Stimulated activated CD8-positive, alpha-beta memory T cell treated with anti-CD3 and anti-CD28 coated beads, Interleukin-12 subunit alpha, Interleukin-12 subunit beta, amount 100 ng/mL, for 4 hours (primary cell): ENCODE measurements around the gene TXNDC17.
"Not testable (repeated sequence)": the region's sequence is repeated elsewhere in the genome, so short reads cannot be mapped to it uniquely, and the experiment has no call there.

ENCODE experiments used
- DNase-seq: peaks from one replicate; pipeline ENCODE4 v3.0.0-alpha.2; 2020; ENCODE audit warnings: low read depth

TXNDC17 gene

GRCh38 chr17:6637458-6637840 lies 3.4 kb upstream of the TXNDC17 start:
- DNase-seq, result no peak

GRCh38 chr17:6638046-6638908 lies 2.6 kb upstream of the TXNDC17 start:
- no peak for DNase-seq

GRCh38 chr17:6639014-6639585 lies 1.8 kb upstream of the TXNDC17 start:
- no peak for DNase-seq

DNA sequence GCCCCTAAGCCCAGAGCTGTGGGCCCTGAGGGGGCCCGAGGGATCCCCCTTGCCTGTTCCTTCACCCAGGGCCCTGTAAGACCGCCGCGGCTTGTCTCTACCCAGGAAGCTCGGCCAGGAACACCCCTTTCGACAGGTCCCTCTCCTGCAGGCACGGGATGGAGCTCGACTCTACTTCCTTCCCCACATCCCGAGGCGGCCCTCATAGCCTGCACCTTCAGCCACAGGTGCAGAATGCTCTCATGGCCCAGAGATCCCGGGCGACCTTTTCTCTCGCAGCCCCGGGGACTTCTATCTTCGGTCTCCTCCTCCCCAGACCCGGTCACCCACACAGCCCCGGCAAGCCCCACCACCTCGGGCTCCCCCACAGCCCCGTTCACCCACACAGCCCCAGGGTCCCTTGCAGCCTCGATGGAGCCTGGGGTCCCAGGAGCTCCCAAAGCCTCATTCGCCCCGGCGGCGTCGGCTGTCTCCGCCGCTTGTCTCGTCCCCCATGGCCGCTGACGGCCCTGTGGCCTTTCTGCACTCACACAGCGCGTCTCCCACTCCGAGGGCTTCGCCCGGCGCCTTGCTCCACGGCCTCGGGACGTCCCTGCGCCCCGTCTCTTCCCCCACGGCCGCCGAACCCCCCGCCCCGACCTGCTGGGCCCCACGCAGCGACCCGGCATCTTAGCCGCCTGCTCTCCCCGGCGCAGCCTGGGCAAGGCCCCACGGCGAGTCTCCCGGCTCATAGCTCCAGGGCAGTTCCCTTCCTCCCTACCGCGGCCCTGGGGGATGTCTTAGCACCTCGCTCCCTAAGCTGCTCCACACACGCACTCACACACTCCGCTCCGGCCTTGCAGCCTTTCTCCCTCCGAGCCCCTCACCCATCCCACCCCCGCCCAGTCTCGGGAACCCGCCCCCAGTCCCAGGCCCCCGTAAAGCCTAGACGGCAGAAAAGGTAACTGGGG lies 999 bp upstream of the TXNDC17 start:
- no peak for DNase-seq

DNA sequence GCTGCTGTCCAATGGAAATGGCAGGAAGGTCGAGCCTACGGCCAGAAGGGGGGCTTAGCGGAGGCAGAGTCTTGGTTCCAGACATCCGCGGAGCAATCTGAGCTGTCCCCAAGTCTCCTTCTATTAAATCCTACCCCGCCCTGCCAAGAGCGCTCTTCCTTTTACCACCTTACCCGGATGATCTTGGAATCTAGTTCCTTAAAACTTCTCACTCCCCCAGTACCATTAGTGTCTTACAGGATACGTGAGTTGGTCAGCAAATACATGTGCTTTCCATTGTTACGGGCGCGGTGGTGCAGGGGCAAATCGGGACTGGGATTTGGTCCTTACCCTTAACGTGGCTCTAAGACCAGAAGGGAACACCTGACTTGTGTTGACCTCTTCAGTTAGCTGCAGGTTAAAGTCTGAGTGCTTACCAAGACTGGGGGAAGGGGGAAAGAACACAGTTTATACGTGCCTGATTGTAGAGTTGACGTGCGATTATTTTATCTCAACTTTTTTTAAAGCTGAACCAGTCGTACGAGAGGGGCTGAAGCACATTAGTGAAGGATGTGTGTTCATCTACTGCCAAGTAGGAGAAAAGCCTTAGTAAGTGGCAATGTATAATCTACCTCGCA lies 495 bp downstream of the TXNDC17 start:
- no peak for DNase-seq

GRCh38 chr17:6642592-6642991 lies 1.7 kb downstream of the TXNDC17 start:
- DNase-seq, result no peak

DNA sequence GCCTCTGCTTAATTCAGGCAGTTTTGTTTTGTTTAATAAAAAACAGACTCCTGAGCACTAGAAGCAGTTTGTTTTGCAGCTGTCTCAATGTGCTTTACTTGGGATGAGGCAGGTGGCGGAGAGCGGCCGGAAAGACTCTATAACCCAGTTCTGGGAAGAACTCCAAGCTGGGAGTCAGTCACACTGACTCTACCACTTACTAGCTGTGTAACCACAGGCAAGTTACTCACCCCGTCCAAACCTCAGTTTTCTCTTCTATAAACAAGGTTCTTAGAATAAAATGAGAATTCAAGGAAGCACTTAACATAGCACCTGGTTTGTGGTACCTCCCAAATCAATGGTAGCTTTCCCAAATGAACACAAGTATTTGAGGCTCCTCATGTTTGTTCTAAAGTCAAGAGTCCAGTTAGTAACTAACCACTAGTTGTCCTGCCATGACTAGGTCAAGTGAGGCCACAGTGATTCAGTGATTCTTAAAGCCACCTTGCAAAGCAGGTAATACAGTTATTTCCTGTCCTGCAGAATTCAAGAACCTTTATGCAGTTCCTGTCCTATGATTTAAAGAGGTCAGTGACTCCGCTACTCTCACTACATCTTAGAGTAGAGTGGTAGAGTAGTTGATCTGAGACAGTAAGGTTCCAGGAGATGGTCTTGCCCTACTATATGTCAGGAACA lies 2.7 kb downstream of the TXNDC17 start:
- DNase-seq, result no peak

DNA sequence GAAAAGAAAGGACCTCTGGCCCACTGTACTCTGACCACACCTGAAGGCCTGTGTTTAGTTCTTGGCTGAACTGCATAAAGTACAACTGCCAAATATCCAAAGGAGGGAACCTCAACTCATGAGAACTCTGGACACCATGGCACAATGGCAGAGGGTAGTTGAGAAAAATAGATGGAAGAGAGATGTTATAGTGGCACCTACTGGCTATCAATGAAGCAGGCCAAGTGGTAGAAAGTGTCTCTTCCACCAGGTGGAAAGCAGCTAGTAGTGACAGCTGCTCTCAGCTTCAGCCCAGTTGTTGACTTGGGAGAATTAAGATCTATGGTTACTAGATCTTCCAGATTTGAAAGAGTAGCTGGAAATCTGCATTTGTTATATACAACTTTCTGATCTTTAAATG lies 7.3 kb downstream of the TXNDC17 start:
- no peak for DNase-seq

GRCh38 chr17:6651354-6651918 lies 10.6 kb downstream of the TXNDC17 start, which contains the start of the genes C17orf100 and MED31:
Gene C17orf100, plus strand, starts transcription at chr17:6651762. Its CDS starts 152 bp downstream, at chr17:6651914.
Gene MED31, minus strand, starts transcription at chr17:6651605. Its CDS starts 77 bp downstream, at chr17:6651528.
- DNase-seq, result peak; percentile 90

GRCh38 chr17:6651919-6652452 lies 11.1 kb downstream of the TXNDC17 start:
- DNase-seq, result no peak

DNA sequence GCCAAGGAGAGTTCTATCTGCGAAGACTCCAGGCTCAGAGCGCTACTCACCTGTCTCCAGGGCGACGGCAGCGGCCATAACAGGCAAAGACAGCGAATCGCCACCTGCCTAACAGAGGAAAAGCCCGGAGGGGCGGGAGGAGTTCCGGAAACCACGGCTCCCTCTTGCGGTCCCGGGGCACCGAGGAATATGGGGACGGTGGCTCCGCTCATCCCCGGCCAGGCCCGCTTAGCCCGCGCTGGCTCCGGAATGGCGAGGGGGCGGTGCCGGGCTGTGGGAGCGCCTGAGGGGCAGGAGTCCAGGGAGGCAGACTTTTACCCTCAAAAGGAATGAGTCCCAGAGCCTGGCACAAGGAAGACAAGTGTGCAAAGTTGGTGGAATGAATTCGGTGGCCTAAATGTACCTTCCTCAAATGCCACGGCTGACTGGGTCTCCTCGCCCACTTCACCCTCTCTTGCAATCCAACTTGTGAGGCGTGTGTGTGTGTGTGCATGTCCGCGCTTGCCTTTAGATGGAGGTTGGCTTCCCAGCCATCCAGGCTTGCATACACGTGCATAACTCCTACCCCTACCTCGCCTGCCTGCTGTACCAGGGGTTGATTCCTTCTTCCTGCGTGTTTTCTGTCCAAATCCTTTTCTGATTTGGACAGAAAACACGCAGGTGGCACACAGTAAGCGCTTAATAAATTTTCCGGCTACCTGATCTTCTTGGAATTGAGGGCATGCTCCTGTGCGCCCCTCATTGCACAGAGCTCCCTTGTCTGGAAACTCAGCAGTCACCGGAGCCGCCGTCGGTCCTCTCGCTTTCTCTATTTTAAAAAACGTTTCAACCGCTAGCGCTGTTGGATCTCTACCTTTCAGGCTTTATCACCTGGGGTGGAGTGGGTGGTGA lies 14.2 kb downstream of the TXNDC17 start:
- no peak for DNase-seq

GRCh38 chr17:6655732-6656361 lies 15.0 kb downstream of the TXNDC17 start:
- not testable (repeated sequence) for DNase-seq

GRCh38 chr17:6656797-6657632 lies 16.2 kb downstream of the TXNDC17 start:
- not testable (repeated sequence) for DNase-seq

DNA sequence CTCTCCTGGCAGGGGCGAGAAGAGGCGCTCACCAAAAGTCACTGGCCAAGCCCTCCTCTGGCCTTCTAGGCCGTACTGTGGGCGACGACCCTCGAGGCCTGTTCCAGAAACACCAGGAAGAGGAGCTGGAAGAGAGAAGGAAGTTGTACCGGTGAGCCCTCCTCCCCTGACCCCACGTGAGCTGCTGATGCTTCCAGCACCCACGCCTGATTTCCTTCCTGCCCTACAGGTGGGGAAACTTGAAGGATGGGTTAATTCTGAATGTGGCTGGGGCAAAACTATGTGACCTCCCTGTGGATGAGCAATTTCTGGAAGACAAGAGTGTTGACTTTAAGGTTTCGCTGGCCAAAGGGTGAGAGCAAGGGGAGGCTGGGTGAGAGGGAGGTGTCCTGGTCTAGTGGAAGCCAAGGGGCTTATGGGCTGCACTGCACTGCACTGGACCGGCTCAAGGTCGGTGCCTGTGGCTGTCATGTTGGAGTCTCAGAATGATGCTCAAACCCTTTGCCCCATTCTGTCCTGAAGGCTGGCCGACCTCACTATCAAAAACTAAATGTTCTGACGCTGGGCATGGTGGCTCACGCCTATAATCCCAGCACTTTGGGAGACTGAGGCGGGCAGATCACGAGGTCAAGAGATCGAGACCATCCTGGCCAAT lies 16.9 kb downstream of the TXNDC17 start:
- no peak for DNase-seq

DNA sequence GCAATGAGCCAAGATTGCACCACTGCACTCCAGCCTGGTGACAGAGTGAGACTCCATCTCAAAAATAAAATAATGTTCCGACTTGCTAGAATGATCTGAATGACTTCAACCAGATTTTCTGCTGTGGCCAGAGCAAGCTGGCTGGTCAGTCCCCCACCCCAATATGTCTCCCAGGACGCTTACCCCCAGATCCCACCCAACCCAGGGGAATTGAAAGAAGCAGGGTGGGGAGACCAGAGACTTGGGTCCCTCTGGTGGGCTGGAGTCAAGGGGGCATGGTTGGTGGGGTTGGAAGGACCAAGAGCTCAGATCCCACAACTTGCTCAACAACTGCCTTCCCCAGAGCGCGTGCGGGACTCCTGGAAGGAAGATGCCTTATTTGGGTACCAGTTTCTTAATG lies 17.6 kb downstream of the TXNDC17 start:
- DNase-seq, result not testable (repeated sequence)

GRCh38 chr17:6660101-6660500 lies 19.2 kb downstream of the TXNDC17 start:
- DNase-seq, result no peak

DNA sequence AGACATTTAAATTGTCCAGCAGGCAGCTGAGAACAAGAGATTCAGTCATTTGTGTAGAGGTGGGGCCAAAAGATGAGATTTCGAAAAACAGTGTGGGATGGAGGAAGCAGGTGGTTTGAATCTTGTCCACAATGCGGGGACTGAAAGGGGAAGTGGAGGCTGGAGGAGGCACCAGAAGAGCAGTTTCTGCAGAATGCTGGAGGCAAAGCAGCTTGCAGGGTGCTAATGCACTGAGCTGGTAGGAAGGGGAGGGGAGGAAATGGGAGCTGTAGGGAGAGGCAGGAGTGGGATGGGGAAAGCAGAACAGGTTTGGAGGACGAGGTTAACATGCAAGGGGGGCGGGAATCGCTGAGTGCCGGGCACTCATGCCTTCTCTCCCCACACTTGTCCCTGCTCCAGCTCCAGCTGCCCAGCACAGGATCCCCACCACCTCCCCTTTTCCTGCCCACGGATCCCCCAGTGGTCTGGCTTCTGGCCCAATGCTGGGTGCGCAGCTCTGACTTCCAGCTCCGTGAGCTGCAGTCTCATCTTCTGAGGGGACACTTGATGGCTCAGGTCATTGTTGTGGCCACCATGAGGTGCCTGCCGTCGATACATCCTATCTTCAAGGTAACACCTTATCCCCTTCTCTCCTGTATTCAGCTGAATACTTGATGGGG lies 20.1 kb downstream of the TXNDC17 start:
- no peak for DNase-seq
